ENCODE measurements around the gene ANGPTL7. TPM values are rescaled to one million over a fixed set of nuclear protein-coding genes. Genes with fewer than 3 reads are reported as not detected.

ANGPTL7 gene
- total RNA-seq, 1 experiment from 2014 or later, result not detected

GRCh38 chr1:11169202-11169601, 20.0 kb upstream of the ANGPTL7 start:
- peak; percentile 38 for DNase-seq (ENCODE audit: low read depth)

DNA sequence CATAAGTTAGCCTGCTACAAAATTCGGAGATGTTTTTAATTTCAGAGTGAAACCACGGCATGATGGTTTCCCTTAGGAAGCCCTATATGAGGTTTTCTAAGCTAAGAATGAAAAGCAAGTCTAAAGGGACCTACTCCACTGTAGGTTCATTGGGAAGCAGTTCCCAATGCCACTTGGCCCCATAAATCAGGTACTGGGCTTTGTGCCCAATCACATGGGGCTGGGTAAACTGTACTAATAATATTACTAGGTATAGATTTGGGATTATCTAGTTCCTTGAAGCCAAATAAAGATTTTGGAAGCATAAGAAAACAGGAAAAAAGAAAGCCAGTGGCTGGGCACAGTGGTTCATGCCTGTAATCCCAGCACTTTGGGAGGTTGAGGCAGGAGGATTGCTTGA, 19.1 kb upstream of the ANGPTL7 start:
- DNase-seq (ENCODE audit: low read depth), result no peak

GRCh38 chr1:11174261-11174942, 14.8 kb upstream of the ANGPTL7 start:
- no peak for DNase-seq (ENCODE audit: low read depth)

DNA sequence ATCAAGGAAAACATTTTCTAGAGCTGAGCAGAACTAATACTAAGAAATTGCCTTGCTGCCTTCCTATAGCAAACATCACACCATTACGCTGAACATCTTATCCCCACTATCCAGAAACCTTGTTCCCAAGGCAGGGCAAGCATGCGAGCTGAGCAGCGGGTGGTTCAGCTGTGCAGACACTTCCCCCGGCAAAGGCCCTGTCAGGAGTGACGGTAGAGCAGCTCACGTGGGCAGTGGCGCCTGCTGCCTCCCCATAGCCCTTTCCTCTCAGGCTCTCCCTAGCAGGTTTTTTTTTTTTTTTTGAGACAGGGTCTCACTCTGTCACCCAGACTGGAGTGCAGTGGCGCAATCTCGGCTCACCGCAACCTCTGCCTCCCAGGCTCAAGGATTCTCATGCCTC, 13.7 kb upstream of the ANGPTL7 start:
- DNase-seq (ENCODE audit: low read depth), result no peak

- DNase-seq (ENCODE audit: low read depth), result no peak
Observed at GRCh38 chr1:11176081-11176706, 13.0 kb upstream of the ANGPTL7 start.

DNA sequence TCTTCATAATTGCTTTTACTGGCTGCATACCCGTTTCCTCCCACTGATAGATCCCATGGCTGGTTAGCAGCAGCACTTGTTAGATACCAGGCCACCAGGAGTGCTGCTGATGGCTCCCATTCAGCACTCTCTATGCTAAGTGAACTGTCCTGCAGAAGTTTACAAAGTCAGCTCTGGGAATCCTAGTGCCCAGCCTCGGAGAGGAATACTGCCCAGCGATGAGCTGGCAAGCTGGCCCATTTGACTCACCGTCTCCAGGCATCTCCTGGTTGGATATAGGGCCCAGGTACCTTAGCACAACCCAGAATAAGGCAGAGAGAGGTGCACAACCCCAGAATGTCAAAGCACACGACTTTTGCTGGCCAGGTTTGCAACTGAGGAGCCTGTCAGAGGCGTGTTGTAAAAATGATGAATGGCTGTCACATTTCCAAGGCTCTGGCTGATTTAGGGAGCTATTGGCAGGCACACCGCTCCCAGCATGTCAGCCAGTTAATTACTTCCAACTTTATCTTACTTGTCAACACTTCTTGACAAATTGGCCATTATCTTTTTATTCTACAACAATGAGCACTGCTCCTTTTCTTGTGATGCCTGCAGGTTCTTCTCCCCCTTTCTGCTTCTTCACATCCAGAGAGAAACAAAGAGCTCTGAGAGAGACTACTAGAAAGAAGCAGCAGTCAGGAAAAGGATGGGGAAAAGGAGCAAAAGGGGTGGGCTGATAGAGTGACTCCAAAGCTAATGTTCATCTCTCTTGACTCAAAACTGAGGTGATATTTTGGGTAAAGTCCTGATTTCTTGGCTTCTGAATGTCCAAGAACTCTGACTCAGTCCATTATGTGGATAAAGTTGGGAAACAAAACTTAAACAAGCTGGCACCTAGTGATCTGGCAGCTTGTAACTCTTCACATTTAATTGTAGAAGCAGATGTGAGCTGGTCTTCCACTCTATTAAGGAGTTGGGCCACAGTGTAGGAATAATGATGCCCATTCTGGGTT, 10.8 kb upstream of the ANGPTL7 start:
- peak; percentile 37 for DNase-seq (ENCODE audit: low read depth)

DNA sequence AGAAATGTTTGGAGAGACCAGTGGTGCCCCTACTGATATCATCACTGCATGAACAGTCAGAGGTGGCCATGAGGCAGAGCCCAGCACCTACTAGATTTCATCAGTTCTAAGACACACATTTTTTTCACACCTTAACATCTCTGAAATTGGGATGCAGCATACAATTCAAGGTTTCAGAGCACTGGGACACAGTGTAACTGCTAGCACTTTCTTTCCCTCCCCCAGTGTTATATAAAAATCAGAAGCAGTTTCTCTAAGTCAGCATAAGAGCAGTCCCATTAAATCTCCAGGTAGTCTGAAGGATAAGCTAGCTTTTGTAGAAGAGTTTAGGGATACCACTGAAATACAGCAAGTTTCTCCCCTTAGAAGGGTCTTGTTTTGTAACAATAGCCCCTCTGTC, 10.0 kb upstream of the ANGPTL7 start:
- DNase-seq (ENCODE audit: low read depth), result no peak

DNA sequence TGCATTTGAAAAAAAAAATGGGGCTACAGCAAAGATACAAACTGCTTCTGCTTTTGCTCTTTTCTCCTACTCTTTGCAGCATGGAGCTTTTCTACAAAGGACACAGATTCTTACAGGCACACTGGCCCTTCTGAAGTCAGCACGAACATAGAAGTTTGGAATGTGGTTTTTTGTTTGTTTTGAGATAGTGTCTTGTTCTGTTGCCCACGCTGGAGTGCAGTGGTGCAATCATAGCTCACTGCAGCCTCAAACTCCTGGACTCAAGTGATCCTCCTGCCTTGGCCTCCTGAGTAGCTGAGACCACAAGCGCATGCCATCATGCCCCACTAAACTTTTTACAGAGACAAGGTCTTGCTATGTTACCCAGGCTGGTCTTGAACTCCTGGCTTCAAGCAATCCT, 9.4 kb upstream of the ANGPTL7 start:
- peak; percentile 29 for DNase-seq (ENCODE audit: low read depth)

DNA sequence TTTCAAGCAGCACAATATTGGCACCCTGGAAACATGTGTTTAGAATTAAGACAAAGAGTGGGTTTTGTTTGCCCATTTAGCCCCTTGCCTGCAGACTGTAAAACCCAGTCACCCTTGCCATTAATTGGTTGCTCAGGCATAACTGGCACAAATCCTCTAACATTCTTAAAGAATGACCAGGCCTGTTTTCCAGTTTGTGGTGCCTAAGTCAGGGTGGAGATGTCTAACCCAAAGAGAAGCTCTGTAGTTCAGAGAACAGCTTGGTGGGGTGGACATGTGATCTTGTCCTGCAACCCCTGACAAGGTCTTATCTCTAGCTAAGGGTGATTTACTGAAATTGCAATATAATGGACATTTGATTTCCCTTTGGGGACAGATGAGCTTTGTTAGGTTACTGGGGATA, 8.8 kb upstream of the ANGPTL7 start:
- peak; percentile 79 for DNase-seq (ENCODE audit: low read depth)

- DNase-seq (ENCODE audit: low read depth), result no peak
Observed at GRCh38 chr1:11182884-11183283, 6.3 kb upstream of the ANGPTL7 start.

DNA sequence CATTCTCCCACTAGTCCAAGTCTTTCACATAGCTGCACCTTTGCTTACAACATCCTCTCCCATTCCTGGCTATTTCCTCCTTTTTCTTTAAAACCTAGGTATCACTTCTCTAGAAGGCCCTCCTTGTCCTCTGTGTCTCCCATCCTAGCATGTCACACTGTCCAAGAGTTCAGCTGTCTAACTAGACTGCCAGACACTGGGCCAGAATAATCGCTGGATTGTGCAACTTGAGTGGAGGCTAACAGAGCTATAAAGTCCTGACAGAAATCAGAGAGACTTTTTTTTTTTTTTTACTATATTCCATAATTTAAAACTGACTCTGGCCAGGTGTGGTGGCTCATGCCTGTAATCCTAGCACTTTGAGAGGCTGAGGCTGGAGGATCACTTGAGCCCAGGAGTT, 4.2 kb upstream of the ANGPTL7 start:
- no peak for DNase-seq (ENCODE audit: low read depth)

DNA sequence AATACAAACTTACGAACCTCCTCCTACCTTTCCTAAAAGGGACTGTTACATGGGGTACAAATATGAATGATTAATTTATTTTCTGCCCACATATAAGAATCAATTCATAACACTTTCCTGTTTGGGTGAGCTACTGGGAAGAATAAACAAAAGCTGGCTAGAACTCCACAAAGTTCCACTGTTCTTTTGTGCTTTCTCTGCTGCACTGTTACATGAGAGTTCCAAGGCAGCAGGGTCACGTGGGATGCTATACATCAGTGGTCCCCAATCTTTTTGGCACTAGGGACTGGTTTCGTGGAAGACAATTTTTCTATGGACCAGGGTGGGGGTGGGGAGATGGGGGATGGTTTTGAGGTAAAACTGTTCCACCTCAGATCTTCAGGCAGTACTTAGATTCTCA, 2.2 kb upstream of the ANGPTL7 start:
- no peak for DNase-seq (ENCODE audit: low read depth)

DNA sequence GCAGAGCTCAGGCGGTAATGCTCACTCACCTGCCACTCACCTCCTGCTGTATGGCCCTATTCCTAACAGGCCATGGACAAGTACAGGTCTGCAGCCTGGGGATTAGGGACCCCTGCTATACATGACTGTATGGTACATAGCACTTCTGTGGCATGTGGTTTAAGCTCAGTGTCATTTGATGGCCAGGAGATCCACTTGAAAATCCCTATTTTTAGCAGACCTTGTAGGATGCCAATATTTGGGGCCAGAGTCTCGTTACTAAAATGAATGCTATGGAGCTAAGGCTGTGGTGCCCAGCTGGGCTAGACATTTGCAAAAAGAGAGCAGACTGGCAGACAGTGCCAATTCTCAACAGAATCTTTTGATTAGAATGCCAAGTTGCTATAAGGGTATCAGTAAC, 1.7 kb upstream of the ANGPTL7 start:
- DNase-seq (ENCODE audit: low read depth), result no peak

- no peak for DNase-seq (ENCODE audit: low read depth)
Observed at GRCh38 chr1:11187931-11188330, 1.2 kb upstream of the ANGPTL7 start.

DNA sequence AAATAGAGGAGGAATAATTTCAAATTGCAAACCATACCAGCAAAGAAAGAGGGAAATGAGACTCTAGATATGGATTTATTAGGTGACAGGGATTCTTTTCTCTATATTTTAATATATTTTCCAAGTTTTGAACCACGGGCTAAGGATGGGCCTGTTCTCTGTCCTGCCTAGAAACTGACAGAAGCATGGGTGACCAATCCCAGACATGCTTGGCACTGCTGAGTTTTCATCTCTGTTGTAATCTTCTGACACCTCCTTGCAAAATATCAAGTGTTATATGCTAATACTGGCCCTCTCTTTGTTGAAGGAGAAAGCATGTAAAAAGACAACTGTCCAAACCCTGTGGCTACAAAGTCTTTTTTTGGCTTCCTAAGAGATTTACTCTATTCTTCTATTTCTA, 774 bp upstream of the ANGPTL7 start:
- no peak for DNase-seq (ENCODE audit: low read depth)

GRCh38 chr1:11193376-11193775, 4.2 kb downstream of the ANGPTL7 start:
- DNase-seq (ENCODE audit: low read depth), result no peak

DNA sequence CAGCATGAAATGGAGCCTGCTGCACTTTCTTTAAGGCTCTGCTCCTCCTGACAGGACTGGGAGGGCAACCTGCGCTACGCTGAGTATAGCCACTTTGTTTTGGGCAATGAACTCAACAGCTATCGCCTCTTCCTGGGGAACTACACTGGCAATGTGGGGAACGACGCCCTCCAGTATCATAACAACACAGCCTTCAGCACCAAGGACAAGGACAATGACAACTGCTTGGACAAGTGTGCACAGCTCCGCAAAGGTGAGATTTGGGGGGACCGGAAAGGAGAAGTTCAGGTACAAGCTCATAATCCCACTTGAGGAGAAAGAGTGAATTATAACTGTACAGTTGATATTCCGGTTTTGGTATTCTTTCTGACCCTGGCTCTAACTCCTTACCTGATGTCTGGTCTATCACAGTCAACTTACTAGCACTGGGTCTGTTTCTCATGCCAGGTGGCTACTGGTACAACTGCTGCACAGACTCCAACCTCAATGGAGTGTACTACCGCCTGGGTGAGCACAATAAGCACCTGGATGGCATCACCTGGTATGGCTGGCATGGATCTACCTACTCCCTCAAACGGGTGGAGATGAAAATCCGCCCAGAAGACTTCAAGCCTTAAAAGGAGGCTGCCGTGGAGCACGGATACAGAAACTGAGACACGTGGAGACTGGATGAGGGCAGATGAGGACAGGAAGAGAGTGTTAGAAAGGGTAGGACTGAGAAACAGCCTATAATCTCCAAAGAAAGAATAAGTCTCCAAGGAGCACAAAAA, 5.4 kb downstream of the ANGPTL7 start:
- DNase-seq (ENCODE audit: low read depth), result no peak

DNA sequence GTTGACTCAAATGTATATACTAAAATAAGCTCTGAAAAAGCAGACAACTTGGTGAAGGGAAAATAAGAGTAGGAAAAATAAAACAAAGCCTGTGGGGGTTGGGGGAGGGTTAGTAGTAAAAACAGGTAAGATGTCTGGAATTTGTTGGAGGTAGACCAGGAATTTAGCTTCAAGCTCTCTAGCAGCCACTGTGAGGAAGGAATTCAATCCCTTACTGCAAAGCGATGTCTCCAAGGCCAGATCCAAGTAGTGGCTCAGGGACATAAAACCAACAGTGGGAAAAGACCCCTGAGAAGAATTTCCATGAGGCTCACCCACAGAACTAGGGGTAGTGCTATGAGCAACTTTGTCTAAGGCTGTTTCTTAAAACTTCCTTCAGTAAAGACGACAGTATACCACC, 7.8 kb downstream of the ANGPTL7 start:
- DNase-seq (ENCODE audit: low read depth), result no peak

DNA sequence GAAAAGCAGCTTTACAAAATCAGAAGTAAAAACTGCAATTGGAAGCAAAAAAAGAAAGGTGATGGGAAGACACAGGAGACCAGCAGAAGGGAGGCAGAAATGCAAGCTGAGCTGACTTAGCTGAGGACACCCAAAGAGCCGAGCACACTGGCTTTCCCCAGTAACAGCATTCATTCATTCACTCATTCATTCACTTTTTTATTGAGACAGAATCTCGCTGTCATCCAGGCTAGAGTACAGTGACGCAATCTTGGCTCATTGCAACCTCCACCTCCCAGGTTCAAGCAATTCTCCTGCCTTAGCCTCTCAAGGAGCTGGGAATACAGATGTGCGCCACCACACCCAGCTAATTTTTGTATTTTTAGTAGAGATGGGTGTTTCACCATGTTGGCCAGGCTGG, 8.2 kb downstream of the ANGPTL7 start:
- DNase-seq (ENCODE audit: low read depth), result no peak

GRCh38 chr1:11198257-11198656, 9.1 kb downstream of the ANGPTL7 start:
- no peak for DNase-seq (ENCODE audit: low read depth)

- DNase-seq (ENCODE audit: low read depth), result no peak
Observed at GRCh38 chr1:11198851-11199594, 9.9 kb downstream of the ANGPTL7 start.
